Activated CD4-positive, alpha-beta T cell treated with anti-CD3 and anti-CD28 coated beads, Interleukin-2, amount 10 ng/mL, durations not matched to agents 24 days and 14 days (primary cell): Measurements from ENCODE around the gene ZNF565. TPM values are rescaled to one million over a fixed set of nuclear protein-coding genes. Genes with fewer than 3 reads are reported as not detected.
"Not testable (repeated sequence)": the region's sequence is repeated elsewhere in the genome, so short reads cannot be mapped to it uniquely, and the experiment has no call there.

Experiments used
- DNase-seq: peaks from one replicate; pipeline ENCODE4 v3.0.0; 2022
- H3K27ac Mint-ChIP-seq: one replicate; pipeline ENCODE4 v1.8.0; 2022; ENCODE audit warnings: mild to moderate bottlenecking, mixed read lengths
- H3K27me3 Mint-ChIP-seq: one replicate; pipeline ENCODE4 v1.8.0; 2022; ENCODE audit warnings: mixed read lengths
- H3K36me3 Mint-ChIP-seq: one replicate; pipeline ENCODE4 v1.8.0; 2022; ENCODE audit warnings: low read depth, mild to moderate bottlenecking, mixed read lengths
- H3K4me1 Mint-ChIP-seq: one replicate; pipeline ENCODE4 v1.8.0; 2021; ENCODE audit warnings: mixed read lengths
- H3K4me3 Mint-ChIP-seq: one replicate; pipeline ENCODE4 v1.8.0; 2022; ENCODE audit warnings: mild to moderate bottlenecking, moderate library complexity, mixed read lengths
- H3K9me3 Mint-ChIP-seq: one replicate; pipeline ENCODE4 v1.8.0; 2021; ENCODE audit warnings: mixed read lengths
- intact Hi-C: fragments of 100-400 bp; cut with micrococcal nuclease; formaldehyde crosslinking; loops from one replicate; pipeline ENCODE4 v1.15.1; 2023
- total RNA-seq: library from RNA; stranded (reverse); gene quantifications from 2 replicates; pipeline ENCODE4 v1.2.3, GENCODE V29; 2022

The ZNF565 gene
- total RNA-seq, 1 donor from 2014 or later = 2.2 TPM

- H3K27me3 Mint-ChIP-seq, intact Hi-C loops, DNase-seq, H3K27ac Mint-ChIP-seq, H3K4me3 Mint-ChIP-seq, H3K9me3 Mint-ChIP-seq, H3K36me3 Mint-ChIP-seq: not testable (repeated sequence)
- H3K4me1 Mint-ChIP-seq = peaks cover 21% of the 10 kb centered on the region
Measured at GRCh38 chr19:36134867-36135266, 79.6 kb downstream of the ZNF565 start.

Other genes with a start within 250 kb of the ZNF565 start
- 21.4 and 23.1 TPM in 2 replicates for gene SDHAF1, start 219.5 kb downstream of the ZNF565 start, total RNA-seq
- 2.2 and 2.9 TPM in 2 replicates for gene SYNE4, start 205.9 kb downstream of the ZNF565 start, total RNA-seq
- gene ALKBH6, start 200.5 kb downstream of the ZNF565 start, total RNA-seq = 46.1 and 50.7 TPM in 2 replicates
- gene CLIP3, start 181.8 kb downstream of the ZNF565 start, total RNA-seq = 0.96 and 1.6 TPM in 2 replicates
- gene THAP8, start 160.4 kb downstream of the ZNF565 start, total RNA-seq = 1.5 and 2.0 TPM in 2 replicates
- gene WDR62, start 159.8 kb downstream of the ZNF565 start, total RNA-seq = 24.9 and 25.9 TPM in 2 replicates
- gene OVOL3, start 103.5 kb downstream of the ZNF565 start, total RNA-seq = not detected in 2 replicates
- gene POLR2I, start 99.8 kb downstream of the ZNF565 start, total RNA-seq = 83.4 and 86.3 TPM in 2 replicates
- gene TBCB, start 99.2 kb downstream of the ZNF565 start, total RNA-seq = 129 and 133 TPM in 2 replicates
- 351 and 362 TPM in 2 replicates for gene CAPNS1, start 74.6 kb downstream of the ZNF565 start, total RNA-seq
- not detected in 2 replicates for gene COX7A1, start 62.2 kb downstream of the ZNF565 start, total RNA-seq
- 84.6 and 90.3 TPM in 2 replicates for gene ZNF146, start 441 bp upstream of the ZNF565 start, total RNA-seq
- 2.2 and 3.2 TPM in 2 replicates for gene ZFP14, start 164.5 kb upstream of the ZNF565 start, total RNA-seq
- 4.4 and 4.8 TPM in 2 replicates for gene ZFP82, start 204.0 kb upstream of the ZNF565 start, total RNA-seq